Suprapubic skin (tissue), 4 donors: ENCODE results near the gene NREP.

Source experiments
- CTCF ChIP-seq, 2 donors: fragments of 200-600 bp in 1 of 2; fragments of 450-650 bp in 1 of 2; sonication (generic) in 1 of 2; IDR thresholded peaks; one replicate each; pipeline ENCODE4 v1.5.1; 2016 to 2019; ENCODE audit warnings: antibody characterized with exemption in 2 of 2, mild to moderate bottlenecking in 1 of 2, moderate library complexity in 1 of 2
- POLR2A ChIP-seq, 2 donors: fragments of 450-650 bp; IDR thresholded peaks; one replicate each; pipeline ENCODE4 v1.6.1; 2017; ENCODE audit warnings: antibody characterized with exemption in 2 of 2, mild to moderate bottlenecking in 2 of 2, moderate library complexity in 2 of 2
- POLR2AphosphoS5 ChIP-seq, 3 donors: sonication (generic); formaldehyde crosslinking; IDR thresholded peaks; one replicate each; pipeline ENCODE4 v1.6.1; 2017; ENCODE audit warnings: antibody characterized with exemption in 3 of 3

GRCh38 chr5:111779260-111779921, 22.4 kb upstream of the NREP start:
- TF ChIP-seq CTCF (IDR thresholded peaks at IDR 0.05): no peak
- TF ChIP-seq POLR2A (IDR thresholded peaks at IDR 0.05): no peak
- no peak for TF ChIP-seq POLR2AphosphoS5 (IDR thresholded peaks at IDR 0.05)
